ENCODE results near the gene SBF2.

Gene SBF2

GRCh38 chr11:9735919-9736318, 558.1 kb downstream of the SBF2 start:
- CTCF ChIA-PET: no interaction called here
- TF ChIP-seq SUZ12 (IDR thresholded peaks at IDR 0.05) (no peak), L3MBTL2 (conservative IDR thresholded peaks at IDR 0.05) (no peak), NFRKB (IDR thresholded peaks at IDR 0.05) (no peak), ELF4 (IDR thresholded peaks at IDR 0.05) (no peak), LEF1 (IDR thresholded peaks at IDR 0.05; ENCODE audit: borderline replicate concordance) (no peak), FOXK2 (IDR thresholded peaks at IDR 0.05) (no peak)
- TF ChIP-seq, protein P1, sequence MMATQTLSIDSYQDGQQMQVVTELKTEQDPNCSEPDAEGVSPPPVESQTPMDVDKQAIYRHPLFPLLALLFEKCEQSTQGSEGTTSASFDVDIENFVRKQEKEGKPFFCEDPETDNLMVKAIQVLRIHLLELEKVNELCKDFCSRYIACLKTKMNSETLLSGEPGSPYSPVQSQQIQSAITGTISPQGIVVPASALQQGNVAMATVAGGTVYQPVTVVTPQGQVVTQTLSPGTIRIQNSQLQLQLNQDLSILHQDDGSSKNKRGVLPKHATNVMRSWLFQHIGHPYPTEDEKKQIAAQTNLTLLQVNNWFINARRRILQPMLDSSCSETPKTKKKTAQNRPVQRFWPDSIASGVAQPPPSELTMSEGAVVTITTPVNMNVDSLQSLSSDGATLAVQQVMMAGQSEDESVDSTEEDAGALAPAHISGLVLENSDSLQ (IDR thresholded peaks at IDR 0.05): no peak
- POLR2A ChIA-PET: no interaction called here
- no peak for DNase-seq (ENCODE audit: extremely low spot score)

DNA sequence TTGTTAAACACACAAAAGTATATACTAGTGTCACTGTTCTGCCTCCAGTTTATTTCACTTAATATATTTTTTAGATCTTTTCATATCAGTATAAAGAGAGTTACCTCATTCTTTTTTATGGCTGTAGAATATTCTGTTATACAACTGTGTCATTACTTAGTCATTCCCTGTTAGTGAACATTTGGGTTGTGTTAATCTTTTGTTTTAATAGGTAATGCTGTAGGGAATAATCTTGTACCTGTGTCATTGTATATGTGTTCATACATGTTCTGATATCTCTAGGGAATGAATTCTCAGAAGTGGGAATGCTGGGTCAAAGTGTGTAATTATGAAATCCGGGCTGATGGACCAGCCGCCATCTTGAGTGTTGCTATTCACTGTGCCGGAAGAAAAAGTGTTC, 558.8 kb downstream of the SBF2 start:
- no peak for TF ChIP-seq FOXK2 (IDR thresholded peaks at IDR 0.05)
- no peak for TF ChIP-seq FOXA1 (IDR thresholded peaks at IDR 0.05)
- TF ChIP-seq ELF4 (IDR thresholded peaks at IDR 0.05): no peak
- no peak for TF ChIP-seq SUZ12 (IDR thresholded peaks at IDR 0.05)
- no peak for TF ChIP-seq LEF1 (IDR thresholded peaks at IDR 0.05; ENCODE audit: borderline replicate concordance)
- TF ChIP-seq, protein P1 (IDR thresholded peaks at IDR 0.05): no peak
- no peak for TF ChIP-seq FOXM1 (IDR thresholded peaks at IDR 0.05; ENCODE audit: borderline replicate concordance)
- no peak for TF ChIP-seq SP1 (IDR thresholded peaks at IDR 0.05)
- no peak for TF ChIP-seq NFRKB (IDR thresholded peaks at IDR 0.05)
- TF ChIP-seq BHLHE40 (IDR thresholded peaks at IDR 0.05; ENCODE audit: borderline replicate concordance): no peak
- TF ChIP-seq HDGF (IDR thresholded peaks at IDR 0.05; ENCODE audit: borderline replicate concordance): no peak
- no peak for TF ChIP-seq TARDBP (IDR thresholded peaks at IDR 0.05)
- no peak for TF ChIP-seq CTBP1 (IDR thresholded peaks at IDR 0.05; ENCODE audit: borderline replicate concordance)
- no peak for TF ChIP-seq ARNT (IDR thresholded peaks at IDR 0.05)
- no peak for TF ChIP-seq L3MBTL2 (conservative IDR thresholded peaks at IDR 0.05)
- TF ChIP-seq ZNF384 (IDR thresholded peaks at IDR 0.05): no peak
- DNase-seq (ENCODE audit: extremely low spot score): no peak
- ChIA-PET POLR2A (no interaction called here), CTCF (no interaction called here)

- DNase-seq (ENCODE audit: extremely low spot score): no peak
- ChIA-PET CTCF (no interaction called here), POLR2A (no interaction called here)
- no peak for TF ChIP-seq FOXK2 (IDR thresholded peaks at IDR 0.05)
- TF ChIP-seq BHLHE40 (IDR thresholded peaks at IDR 0.05; ENCODE audit: borderline replicate concordance): no peak
- no peak for TF ChIP-seq SUZ12 (IDR thresholded peaks at IDR 0.05)
- TF ChIP-seq L3MBTL2 (conservative IDR thresholded peaks at IDR 0.05): no peak
- no peak for TF ChIP-seq HDGF (IDR thresholded peaks at IDR 0.05; ENCODE audit: borderline replicate concordance)
- TF ChIP-seq, protein P1 (IDR thresholded peaks at IDR 0.05): no peak
- TF ChIP-seq FOXM1 (IDR thresholded peaks at IDR 0.05; ENCODE audit: borderline replicate concordance): no peak
- TF ChIP-seq FOXA1 (IDR thresholded peaks at IDR 0.05): no peak
- TF ChIP-seq CTBP1 (IDR thresholded peaks at IDR 0.05; ENCODE audit: borderline replicate concordance): no peak
- no peak for TF ChIP-seq LEF1 (IDR thresholded peaks at IDR 0.05; ENCODE audit: borderline replicate concordance)
- no peak for TF ChIP-seq ELF4 (IDR thresholded peaks at IDR 0.05)
- TF ChIP-seq ZNF384 (IDR thresholded peaks at IDR 0.05): no peak
- no peak for TF ChIP-seq SP1 (IDR thresholded peaks at IDR 0.05)
- no peak for TF ChIP-seq ARNT (IDR thresholded peaks at IDR 0.05)
- no peak for TF ChIP-seq TARDBP (IDR thresholded peaks at IDR 0.05)
- TF ChIP-seq NFRKB (IDR thresholded peaks at IDR 0.05): no peak
These were observed 560.8 kb downstream of the SBF2 start for GRCh38 chr11:9733212-9733611.

GRCh38 chr11:9732453-9732852, 561.6 kb downstream of the SBF2 start:
- no peak for DNase-seq (ENCODE audit: extremely low spot score)
- TF ChIP-seq SUZ12 (IDR thresholded peaks at IDR 0.05) (no peak), FOXK2 (IDR thresholded peaks at IDR 0.05) (no peak), ARNT (IDR thresholded peaks at IDR 0.05) (no peak), CTBP1 (IDR thresholded peaks at IDR 0.05; ENCODE audit: borderline replicate concordance) (no peak), LEF1 (IDR thresholded peaks at IDR 0.05; ENCODE audit: borderline replicate concordance) (no peak), FOXM1 (IDR thresholded peaks at IDR 0.05; ENCODE audit: borderline replicate concordance) (no peak), TARDBP (IDR thresholded peaks at IDR 0.05) (no peak), SP1 (IDR thresholded peaks at IDR 0.05) (no peak), BHLHE40 (IDR thresholded peaks at IDR 0.05; ENCODE audit: borderline replicate concordance) (no peak), L3MBTL2 (conservative IDR thresholded peaks at IDR 0.05) (no peak), NFRKB (IDR thresholded peaks at IDR 0.05) (no peak), ELF4 (IDR thresholded peaks at IDR 0.05) (no peak), FOXA1 (IDR thresholded peaks at IDR 0.05) (no peak)
- TF ChIP-seq, protein P1 (IDR thresholded peaks at IDR 0.05): no peak
- CTCF ChIA-PET: no interaction called here
- POLR2A ChIA-PET: interaction anchor here (0.8 kb wide), 1 partner anchor 16 kb away, joined by 3 read pairs; no protein-coding TSS in a partner anchor

GRCh38 chr11:9731256-9731655, 562.8 kb downstream of the SBF2 start:
- TF ChIP-seq SP1 (IDR thresholded peaks at IDR 0.05) (no peak), FOXM1 (IDR thresholded peaks at IDR 0.05; ENCODE audit: borderline replicate concordance) (no peak), SUZ12 (IDR thresholded peaks at IDR 0.05) (no peak), CTBP1 (IDR thresholded peaks at IDR 0.05; ENCODE audit: borderline replicate concordance) (no peak)
- ChIA-PET POLR2A (no interaction called here), CTCF (no interaction called here)
- DNase-seq (ENCODE audit: extremely low spot score): no peak

Data from HEK293T (cell line).